NT2/D1 (cell line): ENCODE results near the gene FAM47B.

Experiments used
- SUZ12 ChIP-seq: IDR thresholded peaks from 2 replicates; pipeline ENCODE4 v1.6.1; 2011; ENCODE audit not compliant: insufficient read length, insufficient read depth; ENCODE audit errors: extremely low read depth
- YY1 ChIP-seq: IDR thresholded peaks from 2 replicates; pipeline ENCODE4 v1.6.1; 2011; ENCODE audit not compliant: insufficient read length, insufficient read depth
- ZNF274 ChIP-seq: IDR thresholded peaks from 2 replicates; pipeline ENCODE4 v1.6.1; 2011; ENCODE audit warnings: mild to moderate bottlenecking, low read depth, low read length

- TF ChIP-seq YY1 (no peak), ZNF274 (no peak), SUZ12 (no peak)
Observed at GRCh38 chrX:34900691-34901090, 41.9 kb upstream of the FAM47B start.
